Peyer's patch (tissue), 4 donors: ENCODE results near the gene LRP6. TPM values are rescaled to one million over a fixed set of nuclear protein-coding genes. Genes with fewer than 3 reads are reported as not detected.

Source experiments
- DNase-seq, 3 donors: peaks; one replicate each; pipeline ENCODE4 v3.0.0-alpha.2; 2017 to 2019
- H3K27ac ChIP-seq, 4 donors: fragments of 200-600 bp; sonication (generic); one replicate each; pipeline ENCODE4 v1.5.1; 2016 to 2019
- H3K27me3 ChIP-seq, 2 donors: fragments of 200-600 bp; sonication (generic); one replicate each; pipeline ENCODE4 v1.5.1; 2019
- H3K36me3 ChIP-seq, 3 donors: fragments of 200-600 bp; sonication (generic); one replicate each; pipeline ENCODE4 v1.5.1; 2016 to 2019
- H3K4me1 ChIP-seq, 4 donors: fragments of 200-600 bp; sonication (generic); one replicate each; pipeline ENCODE4 v1.5.1; 2016 to 2019
- H3K4me3 ChIP-seq, 4 donors: fragments of 200-600 bp; sonication (generic); 1 replicate in 3 of 4; 2 replicates in 1 of 4; pipeline ENCODE4 v1.5.1; 2016 to 2019; ENCODE audit warnings: mild to moderate bottlenecking in 1 of 4
- H3K9me3 ChIP-seq, 4 donors: fragments of 200-600 bp; sonication (generic); one replicate each; pipeline ENCODE4 v1.5.1; 2016 to 2019; ENCODE audit warnings: mild to moderate bottlenecking in 1 of 4
- POLR2A ChIP-seq, 2 donors: fragments of 450-650 bp; IDR thresholded peaks; one replicate each; pipeline ENCODE4 v1.5.1; 2017; ENCODE audit warnings: antibody characterized with exemption in 2 of 2, mild to moderate bottlenecking in 2 of 2, moderate library complexity in 2 of 2
- total RNA-seq, 4 donors: library from RNA; depleted of rRNA; stranded (reverse); fragments of >200 nt; gene quantifications; one replicate each; pipeline ENCODE4 v1.1.0, GENCODE V29; 2016
- TF ChIP-seq, protein P1 (sequence below), 6 experiments: fragments of 450-650 bp in 4 of 6; fragments of 200-600 bp in 2 of 6; sonication (generic) in 1 of 6; IDR thresholded peaks; one replicate each; pipeline ENCODE4 v1.5.1; 2017 to 2019; ENCODE audit warnings: antibody characterized with exemption in 6 of 6, mild to moderate bottlenecking in 3 of 6, moderate library complexity in 1 of 6

The LRP6 gene
- total RNA-seq, 4 donors from 2014 or later, result 27.3 to 78.4 (median 56.2) TPM

DNA sequence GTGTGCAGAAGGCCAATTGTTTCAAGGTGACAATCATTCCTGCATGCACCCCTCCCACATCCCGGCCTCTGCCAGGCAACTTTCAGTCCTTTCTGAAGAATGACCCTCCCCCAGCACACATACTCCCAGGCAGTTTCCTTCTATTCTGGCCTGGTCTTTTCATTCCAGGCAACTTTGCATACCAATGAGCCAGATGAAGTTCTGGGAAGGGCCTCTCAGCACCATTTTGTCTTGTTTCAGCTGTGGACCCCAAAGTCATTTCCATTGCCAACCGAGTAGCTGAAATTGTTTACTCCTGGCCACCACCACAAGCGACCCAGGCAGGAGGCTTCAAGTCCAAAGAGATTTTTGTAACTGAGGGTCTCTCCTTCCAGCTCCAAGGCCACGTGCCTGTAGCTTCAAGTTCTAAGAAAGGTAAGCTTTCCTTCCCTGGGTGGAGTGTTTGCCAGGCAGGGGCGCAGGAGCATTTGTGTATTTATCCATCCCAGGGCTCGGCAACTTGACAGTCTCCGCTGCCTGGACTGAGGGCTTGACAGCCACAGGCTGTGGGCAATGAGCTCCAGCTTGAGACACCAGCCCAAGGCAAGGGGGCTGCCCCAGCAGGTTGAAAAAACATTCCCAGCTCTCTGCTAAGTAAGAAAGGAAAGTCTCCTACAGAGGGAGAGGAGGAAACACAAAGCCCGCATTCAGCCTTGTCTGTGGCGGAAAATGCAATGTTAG, 179.7 kb downstream of the LRP6 start:
- Histone ChIP-seq H3K9me3 (no peaks in the 10 kb centered on the region), H3K36me3 (peaks cover 0 to 8% (median 0%) of the 10 kb centered on the region in 3 donors), H3K27ac (no peak overlapping the region), H3K4me1 (no peaks in the 10 kb centered on the region), H3K4me3 (no peak overlapping the region), H3K27me3 (no peaks in the 10 kb centered on the region)
- DNase-seq, result no peak
- TF ChIP-seq, protein P1, sequence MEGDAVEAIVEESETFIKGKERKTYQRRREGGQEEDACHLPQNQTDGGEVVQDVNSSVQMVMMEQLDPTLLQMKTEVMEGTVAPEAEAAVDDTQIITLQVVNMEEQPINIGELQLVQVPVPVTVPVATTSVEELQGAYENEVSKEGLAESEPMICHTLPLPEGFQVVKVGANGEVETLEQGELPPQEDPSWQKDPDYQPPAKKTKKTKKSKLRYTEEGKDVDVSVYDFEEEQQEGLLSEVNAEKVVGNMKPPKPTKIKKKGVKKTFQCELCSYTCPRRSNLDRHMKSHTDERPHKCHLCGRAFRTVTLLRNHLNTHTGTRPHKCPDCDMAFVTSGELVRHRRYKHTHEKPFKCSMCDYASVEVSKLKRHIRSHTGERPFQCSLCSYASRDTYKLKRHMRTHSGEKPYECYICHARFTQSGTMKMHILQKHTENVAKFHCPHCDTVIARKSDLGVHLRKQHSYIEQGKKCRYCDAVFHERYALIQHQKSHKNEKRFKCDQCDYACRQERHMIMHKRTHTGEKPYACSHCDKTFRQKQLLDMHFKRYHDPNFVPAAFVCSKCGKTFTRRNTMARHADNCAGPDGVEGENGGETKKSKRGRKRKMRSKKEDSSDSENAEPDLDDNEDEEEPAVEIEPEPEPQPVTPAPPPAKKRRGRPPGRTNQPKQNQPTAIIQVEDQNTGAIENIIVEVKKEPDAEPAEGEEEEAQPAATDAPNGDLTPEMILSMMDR (IDR thresholded peaks at IDR 0.05), result no peak
- TF ChIP-seq POLR2A (IDR thresholded peaks at IDR 0.05), result no peak

DNA sequence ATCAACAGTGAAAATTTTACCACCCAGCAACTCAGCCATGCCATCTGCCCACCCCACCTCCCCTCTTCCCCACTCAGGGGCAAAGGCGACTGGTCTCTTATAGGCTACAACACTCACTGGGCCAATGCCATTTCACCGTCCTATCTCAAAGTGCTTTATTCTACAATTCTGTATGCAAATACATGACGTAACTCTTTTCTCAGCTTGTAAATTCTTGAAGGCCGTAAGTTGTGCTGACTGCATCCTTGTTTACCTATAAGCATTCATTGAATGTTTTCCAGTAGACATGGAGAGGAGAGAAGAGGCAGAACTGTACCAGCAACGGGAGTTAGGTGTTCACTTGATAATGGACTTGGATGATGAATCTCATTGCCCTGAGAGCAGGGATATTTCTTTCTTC, 180.5 kb downstream of the LRP6 start:
- TF ChIP-seq POLR2A (IDR thresholded peaks at IDR 0.05), result no peak
- TF ChIP-seq, protein P1 (IDR thresholded peaks at IDR 0.05), result no peak
- no peak overlapping the region for H3K4me3 ChIP-seq
- no peak overlapping the region for H3K27ac ChIP-seq
- H3K9me3 ChIP-seq, result no peaks in the 10 kb centered on the region
- H3K27me3 ChIP-seq, result no peaks in the 10 kb centered on the region
- no peak for DNase-seq
- H3K4me1 ChIP-seq, result peaks cover 0 to 6% (median 0%) of the 10 kb centered on the region in 4 donors
- peaks cover 0 to 5% (median 0%) of the 10 kb centered on the region in 3 donors for H3K36me3 ChIP-seq

DNA sequence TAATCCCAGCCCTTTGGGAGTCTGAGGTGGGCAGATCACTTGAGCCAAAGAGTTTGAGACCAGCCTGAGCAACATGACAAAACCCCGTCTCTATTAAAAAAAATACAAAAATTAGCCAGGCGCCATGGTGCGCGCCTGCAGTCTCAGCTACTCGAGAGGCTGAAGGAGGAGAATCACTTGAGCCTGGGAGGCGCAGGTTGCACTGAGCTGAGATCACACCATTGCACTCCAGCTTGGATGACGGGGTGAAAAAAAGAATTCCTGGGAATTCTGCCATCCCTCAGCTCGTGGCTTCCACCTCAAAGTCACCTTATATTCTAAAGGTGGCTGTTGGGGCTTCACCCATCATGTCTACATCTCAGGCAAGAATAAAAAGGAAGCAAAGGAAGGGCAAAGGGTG, 183.2 kb downstream of the LRP6 start:
- H3K36me3 ChIP-seq, result peaks cover 0 to 5% (median 0%) of the 10 kb centered on the region in 3 donors
- H3K27me3 ChIP-seq, result no peaks in the 10 kb centered on the region
- no peak overlapping the region for H3K27ac ChIP-seq
- peaks cover 0 to 16% (median 1%) of the 10 kb centered on the region in 4 donors for H3K4me1 ChIP-seq
- no peak overlapping the region for H3K4me3 ChIP-seq
- no peaks in the 10 kb centered on the region for H3K9me3 ChIP-seq
- no peak for TF ChIP-seq POLR2A (IDR thresholded peaks at IDR 0.05)
- TF ChIP-seq, protein P1 (IDR thresholded peaks at IDR 0.05), result no peak
- no peak for DNase-seq

DNA sequence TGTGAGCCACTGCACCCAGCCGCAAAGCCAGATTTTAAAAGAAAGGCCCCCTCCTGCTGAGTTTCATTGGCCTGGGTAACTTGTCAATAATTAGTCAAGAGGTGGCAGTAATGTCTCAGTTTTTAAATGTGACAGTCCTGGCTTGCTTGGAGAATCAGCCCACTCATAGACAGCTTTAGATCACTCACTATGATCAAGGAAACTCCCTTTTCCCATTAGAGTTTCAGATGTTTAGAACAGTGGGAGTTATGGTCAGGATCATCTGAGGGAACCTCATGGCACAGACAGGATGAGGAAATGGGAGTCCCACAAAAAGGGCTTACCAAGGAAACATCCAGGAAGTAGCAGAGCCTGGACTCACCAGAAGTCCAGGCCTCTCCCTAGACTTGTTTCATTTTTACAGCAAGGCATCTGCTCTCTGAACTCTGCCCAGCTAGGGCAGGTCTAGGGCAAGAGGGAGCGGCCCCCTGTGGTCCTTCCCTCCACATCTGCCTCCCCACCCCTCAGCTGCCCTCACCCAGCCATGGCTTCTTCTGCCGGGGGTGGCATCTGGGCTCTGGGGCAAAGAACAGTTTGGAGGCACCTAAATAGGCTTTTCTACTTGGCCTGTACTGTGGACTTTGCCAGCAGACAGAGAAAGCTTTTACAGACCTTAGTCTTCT, 184.9 kb downstream of the LRP6 start:
- peaks cover 0 to 16% (median 1%) of the 10 kb centered on the region in 4 donors for H3K4me1 ChIP-seq
- peak in 2 of 3 donors; percentile 86 to 87 for DNase-seq

GRCh38 chr12:12079291-12079690, 187.6 kb downstream of the LRP6 start:
- Histone ChIP-seq H3K27me3 (no peaks in the 10 kb centered on the region), H3K36me3 (no peaks in the 10 kb centered on the region), H3K4me3 (no peak overlapping the region), H3K4me1 (peaks cover 0 to 16% (median 1%) of the 10 kb centered on the region in 4 donors), H3K27ac (no peak overlapping the region), H3K9me3 (no peaks in the 10 kb centered on the region)
- no peak for TF ChIP-seq POLR2A (IDR thresholded peaks at IDR 0.05)
- TF ChIP-seq, protein P1 (IDR thresholded peaks at IDR 0.05), result no peak
- no peak for DNase-seq

More for the DNA sequence above, 184.9 kb downstream of the LRP6 start:
- no peaks in the 10 kb centered on the region for H3K9me3 ChIP-seq
- no peaks in the 10 kb centered on the region for H3K27me3 ChIP-seq
- no peak overlapping the region for H3K4me3 ChIP-seq
- H3K36me3 ChIP-seq, result no peaks in the 10 kb centered on the region
- TF ChIP-seq, protein P1 (IDR thresholded peaks at IDR 0.05), result peak in 3 of 6 experiments; percentile 15 to 50 (median 19)
- peak in 1 of 2 donors; percentile 36 for TF ChIP-seq POLR2A (IDR thresholded peaks at IDR 0.05)
- peak overlapping the region in 3 of 4 donors; percentile 57 to 86 (median 80) for H3K27ac ChIP-seq
